ENCODE results near the gene ACSL6.

Gene ACSL6

DNA sequence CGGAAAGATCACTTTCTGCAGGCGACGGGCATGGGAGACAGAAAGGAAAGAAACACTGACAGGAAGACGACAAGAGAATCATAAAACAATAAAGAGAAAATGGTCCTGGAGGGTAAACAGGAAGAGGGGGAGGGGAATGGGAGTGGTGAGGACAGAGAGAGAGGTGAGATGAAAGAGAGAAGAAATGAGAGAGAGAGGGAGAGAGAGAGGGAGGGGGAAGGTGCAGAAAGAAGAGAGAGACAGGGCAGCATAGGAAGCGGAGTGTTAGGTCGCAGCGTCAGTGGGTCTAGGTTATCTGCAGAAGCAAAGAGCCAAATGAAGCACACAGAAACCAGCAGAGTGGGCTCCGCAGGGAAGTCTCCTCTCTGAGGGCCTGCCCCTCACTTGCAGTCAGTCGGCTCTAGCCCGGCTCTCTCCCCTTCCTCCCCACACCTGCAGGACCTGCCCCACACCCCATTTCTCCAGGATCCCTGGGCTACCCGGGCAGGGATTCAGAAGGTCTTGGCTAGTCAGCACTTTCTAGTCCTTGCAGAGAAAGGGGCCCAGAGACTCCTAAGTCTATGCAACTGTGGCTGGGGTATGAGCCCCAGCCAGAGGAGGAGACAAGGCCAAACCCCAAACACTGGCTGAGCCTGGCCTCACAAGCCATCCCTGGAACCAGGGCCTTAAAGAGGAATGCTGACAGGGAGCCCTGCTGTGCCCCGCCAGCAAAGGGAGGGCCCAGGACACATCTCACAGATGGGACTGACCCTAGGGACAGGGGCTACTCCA, 36.3 kb downstream of the ACSL6 start:
- no peak for DNase-seq

DNA sequence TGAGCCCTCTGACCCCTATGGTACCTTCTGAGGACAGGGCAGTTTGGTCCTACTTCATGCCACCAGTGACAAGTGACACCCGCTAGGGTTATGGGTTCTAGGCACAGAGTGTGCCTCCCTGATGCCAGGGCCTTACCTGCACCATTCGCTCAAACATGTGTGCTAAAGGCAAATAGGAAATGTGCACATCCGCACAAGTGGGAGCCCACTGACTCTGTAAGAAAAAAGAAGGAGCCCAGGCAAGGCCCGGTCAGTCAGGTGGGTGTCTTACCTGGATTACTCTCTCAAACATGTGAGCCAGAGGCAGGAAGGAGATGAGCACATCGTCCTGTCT, 36.9 kb downstream of the ACSL6 start:
- no peak for DNase-seq

DNA sequence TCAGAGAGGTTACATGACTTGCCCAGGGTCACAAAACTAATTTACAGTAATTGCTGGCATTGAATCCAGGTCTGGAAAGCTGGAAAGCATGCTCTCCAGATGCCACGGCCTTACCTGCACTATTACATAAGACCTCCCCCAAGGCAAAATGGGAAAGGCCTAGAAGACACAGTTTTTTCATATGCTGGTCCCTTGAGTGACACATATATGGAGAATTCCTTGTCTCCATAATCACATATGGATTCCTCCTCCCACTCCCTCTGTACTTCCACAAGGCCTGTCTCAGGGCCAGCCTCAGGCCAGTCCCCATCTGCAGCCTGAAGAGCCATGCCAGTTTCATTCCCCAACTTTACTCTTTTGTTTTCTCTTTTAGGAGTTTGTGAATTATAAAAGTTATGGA, 37.4 kb downstream of the ACSL6 start:
- DNase-seq: no peak

DNA sequence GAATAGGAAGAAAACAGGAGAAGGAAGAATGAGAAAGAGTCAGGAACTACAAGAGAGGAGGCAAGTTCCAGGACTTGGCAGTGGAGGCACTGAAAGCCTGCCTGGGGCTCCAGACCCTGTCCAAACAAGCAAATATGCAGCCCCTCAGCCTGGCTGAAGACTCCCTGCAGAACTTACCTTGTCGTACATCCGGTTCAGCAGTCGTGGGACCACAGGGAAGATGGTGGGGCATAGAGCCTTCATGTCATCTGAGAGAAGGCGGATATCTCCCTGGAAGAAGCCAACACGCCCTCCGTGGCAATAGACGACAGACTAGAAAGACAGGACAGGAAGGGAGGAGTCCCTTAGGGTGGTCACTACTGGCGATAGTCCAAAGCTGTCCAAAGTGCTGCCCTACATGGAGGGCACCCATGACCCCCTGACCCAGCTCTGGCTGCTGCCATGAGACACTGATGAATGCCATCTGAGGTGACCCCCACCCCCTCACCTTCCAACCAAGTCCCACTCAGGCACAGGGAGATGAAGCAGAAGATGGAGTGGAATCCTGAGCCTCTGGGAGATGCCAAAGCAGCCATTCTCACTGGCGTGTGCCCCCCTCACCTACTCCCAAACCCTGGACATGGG, 38.3 kb downstream of the ACSL6 start:
- no peak for DNase-seq

DNA sequence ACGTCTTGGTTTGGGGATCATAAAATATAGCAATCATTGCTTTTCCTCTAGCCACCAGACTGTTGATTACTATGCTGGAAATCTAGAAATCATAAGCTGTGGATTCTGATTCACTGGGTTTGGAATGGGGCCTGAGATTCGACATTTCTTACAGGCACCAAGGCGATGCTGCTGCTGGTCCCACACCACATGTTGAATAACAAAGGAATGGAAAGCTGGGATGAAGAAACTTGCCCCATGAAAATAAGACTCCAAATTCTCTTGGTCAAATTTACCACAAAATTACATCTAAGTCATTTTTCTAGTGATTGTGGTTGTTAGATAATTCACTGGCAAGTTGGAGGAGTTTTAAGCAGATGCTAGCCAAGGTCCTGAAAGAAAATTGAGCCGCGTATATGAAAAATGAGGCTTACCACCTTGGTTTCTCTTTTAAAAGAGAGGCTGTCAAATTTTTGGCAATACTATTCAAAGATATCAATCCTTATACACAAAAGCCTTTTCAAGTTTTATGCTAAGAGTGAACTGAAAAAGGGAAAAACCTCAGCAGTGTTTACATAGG, 43.0 kb downstream of the ACSL6 start:
- no peak for DNase-seq

DNA sequence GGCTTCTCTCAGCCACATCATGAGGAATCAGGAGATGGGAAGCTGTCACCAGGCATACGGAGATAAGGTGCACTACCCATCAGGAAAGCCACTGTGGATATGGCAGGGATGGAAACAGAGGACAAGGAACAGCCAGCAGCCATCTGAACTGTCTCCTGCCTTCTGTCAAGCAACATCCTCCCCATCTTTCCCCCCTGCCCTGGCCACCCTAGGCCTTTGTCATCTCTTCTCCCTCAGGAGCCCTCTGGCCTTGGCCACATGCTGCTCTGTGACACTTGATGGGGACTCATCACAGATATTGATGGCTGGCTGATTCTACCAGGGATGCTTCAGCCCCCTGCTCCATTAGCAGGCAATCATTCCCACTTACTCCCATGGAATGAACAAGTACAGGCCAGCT, 44.9 kb downstream of the ACSL6 start:
- no peak for DNase-seq

DNA sequence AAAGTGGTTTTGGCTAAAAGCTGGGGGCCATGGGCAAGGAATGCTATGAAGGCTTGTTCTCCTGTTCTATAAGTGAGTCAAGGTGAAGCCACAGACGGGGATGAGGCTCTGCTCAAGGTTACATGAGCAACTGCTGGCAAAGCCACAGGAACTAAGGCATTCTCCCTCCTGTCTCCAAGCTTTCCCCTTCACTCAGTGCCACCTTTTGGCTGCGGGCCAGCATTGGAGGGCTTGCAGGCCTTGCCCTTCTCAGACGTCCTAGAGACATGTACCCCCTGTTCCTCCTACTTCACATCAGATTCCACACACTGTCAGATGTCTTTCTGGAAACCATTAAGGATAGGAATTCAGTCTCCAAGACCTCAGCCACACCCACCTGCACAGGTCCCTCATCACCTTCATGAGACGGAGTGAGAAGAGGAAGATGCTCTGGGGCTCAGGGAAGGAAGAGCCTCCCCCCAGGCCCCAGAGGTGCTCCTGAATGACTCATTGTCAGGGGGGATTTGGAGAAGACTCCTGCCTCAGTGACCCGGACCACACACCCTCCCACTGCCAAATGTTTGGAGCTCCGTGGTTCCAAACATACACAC, 45.5 kb downstream of the ACSL6 start:
- no peak for DNase-seq

DNA sequence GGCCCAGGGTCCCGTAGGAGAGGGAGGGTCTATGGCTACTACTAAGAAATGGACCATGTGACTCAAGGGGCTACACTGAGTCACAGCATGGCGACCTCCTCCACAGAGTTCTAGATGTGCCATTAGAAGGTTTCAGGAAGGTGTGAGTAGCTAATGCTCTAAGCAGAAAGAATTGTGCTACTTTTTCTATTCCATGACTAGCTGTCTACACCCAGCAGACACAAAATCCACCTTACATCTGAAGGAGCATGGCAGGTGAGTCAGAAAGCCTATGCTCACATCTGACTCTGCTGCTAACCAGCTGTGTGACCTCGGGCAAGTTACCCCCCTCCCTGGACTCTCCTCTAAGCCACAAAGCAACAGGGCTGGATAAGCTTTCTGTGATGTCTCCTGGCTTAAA, 51.6 kb downstream of the ACSL6 start:
- DNase-seq: no peak

DNA sequence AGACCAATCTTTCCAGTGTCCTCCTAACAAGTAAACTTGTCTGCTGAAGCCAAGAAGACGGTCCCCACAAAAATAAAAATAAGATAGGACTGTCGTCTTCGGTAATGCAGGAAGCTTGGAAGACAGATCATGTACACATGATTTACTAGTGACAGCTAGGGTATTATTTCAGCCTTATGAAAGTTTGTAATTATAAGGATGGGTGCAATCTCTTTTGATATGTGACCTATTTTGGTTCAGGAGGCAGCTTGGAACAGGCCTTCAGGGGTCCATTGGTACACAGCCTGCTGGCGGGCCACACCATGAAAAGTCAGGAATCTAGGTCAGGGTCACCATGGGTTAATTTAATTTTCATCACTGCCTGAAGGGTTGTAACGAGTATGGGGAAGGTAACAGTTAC, 52.3 kb downstream of the ACSL6 start:
- no peak for DNase-seq

DNA sequence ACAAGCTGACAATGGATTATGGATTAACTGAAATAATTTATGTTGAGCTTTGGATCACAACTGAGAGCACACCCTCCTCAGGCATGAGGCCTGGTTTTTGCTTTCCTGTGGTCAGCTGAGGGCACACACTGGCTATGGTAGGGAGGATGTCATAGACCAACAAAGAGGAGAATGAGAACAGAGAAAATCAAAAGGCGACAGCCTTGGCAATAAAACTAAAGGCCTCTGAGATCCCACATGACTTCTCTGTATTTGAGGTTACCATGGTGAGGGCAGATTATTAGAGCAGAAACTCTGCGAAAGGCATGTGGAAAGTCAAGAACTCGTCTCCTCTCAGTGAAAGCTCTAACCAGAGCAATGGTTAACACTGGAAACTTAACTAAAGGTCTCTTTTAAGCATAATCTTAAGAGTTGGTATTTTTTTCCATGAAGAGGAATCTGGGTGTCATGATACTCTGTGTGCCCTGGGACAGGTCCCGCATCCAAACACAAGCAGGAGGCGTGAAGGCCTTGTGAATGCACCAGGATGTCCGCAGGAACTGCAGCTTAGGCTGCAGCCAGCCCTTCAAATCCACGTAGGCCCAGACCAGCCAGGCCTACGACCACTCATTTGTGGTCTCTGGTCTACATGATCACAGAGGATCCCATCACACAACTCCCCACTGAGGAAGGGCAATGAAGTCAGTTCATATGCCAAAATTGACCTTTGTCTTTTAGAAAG, 53.6 kb downstream of the ACSL6 start:
- DNase-seq: no peak

DNA sequence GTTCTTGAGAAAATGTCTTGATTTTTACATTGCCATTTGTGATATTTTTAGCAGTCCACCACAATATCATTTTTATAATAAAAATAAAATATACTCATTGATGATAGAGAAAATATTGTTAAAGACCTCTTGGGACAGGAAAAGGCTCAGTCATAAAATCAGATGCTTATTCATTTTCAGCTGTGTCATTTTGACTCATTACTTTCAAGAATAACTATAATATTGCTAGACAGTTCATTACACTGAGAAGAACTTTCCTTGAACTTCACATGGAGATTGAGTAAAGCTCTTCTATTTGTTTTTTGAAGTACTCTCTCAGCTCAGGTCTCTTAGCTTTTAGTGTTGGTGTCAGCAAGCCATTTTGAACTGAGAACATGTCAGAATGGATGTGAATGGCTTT, 57.5 kb downstream of the ACSL6 start:
- no peak for DNase-seq

DNA sequence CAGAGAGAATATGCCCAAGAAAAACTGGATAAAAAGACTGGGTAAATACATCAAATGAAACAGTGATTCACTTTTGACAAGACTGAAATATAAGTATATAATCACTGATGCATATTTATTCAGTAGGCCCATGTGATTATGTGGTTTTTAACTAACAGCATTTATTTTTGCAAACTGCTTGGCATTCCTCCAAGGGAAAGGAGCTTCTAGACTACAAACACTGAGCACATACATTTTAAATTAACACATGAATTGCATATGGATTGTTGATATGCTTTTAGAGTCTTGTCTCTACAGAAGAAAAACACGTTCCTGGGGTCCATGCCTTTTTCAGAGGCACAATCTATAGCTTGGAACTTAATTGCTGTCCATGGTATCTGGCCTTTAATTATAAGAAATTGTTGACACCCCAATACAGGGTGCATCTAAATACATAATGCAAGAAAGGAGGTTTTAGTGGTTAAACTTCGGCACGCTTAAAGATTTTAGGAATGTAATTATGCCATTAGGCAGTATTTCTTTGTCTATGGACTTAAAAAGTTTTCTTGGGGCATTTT, 59.1 kb downstream of the ACSL6 start:
- no peak for DNase-seq

DNA sequence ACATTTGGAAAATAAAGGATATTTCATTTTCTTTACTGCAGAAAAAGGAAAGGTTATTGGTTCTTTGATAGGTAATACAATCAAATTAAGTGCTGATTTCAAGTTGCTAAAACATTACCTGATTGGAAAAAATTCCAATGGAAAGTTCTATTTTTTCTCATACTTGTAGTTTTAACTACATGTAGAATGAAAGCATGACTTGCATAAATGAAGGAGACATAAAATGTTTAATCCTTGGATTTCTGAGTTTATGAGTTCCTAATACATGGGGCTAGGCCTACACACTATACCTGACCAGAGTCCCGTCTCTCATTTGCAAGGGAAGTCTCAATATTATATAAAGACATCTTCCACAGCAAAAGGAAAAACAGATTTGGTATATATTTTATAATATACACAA, 60.8 kb downstream of the ACSL6 start:
- no peak for DNase-seq

DNA sequence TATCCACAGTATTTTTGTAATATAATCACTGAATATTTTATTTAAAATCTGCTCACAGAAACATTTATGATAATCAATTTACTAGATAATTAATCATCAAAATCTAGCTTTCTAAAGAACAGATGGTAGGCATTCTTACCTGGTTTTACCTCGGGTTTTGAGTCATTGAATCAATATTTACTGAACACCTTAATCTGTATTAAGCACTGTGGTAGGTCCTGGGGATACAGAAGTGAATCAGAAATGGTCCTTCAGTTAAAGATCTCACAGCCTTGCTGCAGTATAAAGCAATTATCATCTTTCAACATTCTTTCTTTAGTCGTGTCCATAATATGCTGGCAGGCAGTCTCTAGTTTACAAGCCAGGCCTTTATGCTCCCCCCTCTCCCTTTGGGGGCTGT, 64.0 kb downstream of the ACSL6 start:
- no peak for DNase-seq

DNA sequence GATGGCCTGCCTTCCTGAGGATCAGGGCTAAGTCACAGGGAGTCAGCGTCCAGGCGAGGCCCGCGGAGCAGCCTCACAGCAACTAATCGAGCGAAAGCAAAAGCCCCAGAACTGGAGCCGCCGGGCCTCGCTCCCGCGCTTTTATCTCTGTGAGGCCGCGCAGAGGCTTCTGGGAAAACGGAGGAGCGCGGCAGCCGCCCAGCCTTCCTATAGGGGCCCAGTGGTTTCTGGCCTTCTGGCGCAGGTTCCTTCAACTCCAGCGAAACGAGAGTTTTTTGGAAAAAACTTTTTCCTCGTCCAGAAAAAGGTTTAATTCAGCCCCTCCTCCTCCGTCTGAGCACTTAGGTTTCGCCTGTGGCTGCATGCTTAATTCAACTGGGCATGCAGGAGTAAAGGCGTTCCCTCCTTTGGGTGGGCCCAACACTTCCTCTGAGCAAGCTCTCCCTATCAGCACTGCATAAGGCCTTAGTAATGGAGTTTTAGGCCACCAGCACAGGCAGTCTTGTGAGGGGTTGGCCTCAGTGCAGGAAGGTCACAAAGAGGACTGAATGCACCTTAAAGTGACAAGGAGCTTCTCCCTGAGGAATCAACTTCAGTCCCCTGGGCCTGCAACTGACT, 65.8 kb downstream of the ACSL6 start, which contains the start of gene MEIKIN:
Gene MEIKIN (minus strand): TSS at position 113 of the 618 bp plus-strand sequence. CDS start 158 bp downstream, outside the sequence.
- DNase-seq: no peak

DNA sequence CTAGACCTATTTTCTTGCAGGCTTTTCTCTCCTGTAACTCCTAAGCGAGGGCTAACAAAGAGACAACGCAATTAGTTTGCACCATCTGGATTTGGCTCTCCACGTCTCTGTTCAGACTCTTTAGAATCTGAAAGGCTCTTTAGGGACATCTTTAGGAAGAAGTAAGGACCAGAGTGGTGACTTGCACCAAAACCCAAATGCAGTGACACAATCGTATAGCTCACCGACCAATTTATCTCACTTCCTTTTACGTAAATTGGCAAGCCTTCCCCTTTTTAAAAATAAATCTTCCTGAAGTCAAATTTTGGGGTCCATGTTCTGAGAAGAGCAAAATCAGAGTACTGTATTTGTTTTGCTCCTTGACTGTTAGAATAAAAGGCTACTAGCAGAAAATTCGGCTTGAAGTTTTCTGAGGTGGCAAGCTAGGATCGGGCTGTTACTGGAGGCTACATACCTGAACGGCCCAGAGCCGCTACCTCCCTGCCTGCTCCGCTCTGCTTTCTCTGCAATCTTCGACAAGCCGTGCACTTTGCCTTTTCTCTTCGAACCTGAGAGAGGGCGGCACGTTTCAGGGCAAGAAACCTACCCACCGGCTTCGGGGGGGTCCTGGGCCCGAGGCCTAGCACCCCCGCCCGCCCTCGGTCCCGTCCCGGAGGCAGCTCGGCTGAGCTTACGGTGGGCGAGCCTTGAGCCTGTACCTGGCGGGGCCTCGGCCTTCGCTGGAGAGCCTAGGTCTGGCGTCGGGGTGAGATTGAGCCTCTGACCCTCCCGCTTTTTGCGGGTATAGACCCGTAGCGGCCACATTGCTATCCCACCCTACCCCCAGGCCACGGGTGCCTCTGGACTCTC, 66.5 kb downstream of the ACSL6 start:
- DNase-seq: no peak

DNA sequence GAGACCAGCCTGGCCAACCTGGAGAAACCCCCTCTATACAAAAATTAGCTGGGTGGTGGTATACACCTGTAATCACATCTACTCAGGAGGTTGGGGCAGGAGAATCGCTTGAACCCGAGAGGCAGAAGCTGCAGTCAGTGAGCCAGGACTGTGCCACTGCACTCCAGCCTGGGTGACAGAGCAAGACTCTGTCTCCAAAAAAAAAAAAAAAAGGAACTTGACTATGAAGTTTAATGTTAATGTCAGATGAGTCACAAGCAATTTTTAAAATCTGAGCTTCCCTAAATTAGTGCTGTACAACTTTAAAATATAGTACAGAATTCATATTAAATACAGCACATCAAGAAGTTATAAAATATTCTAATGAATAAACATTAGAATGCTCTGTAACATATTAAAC, 67.5 kb downstream of the ACSL6 start:
- no peak for DNase-seq

DNA sequence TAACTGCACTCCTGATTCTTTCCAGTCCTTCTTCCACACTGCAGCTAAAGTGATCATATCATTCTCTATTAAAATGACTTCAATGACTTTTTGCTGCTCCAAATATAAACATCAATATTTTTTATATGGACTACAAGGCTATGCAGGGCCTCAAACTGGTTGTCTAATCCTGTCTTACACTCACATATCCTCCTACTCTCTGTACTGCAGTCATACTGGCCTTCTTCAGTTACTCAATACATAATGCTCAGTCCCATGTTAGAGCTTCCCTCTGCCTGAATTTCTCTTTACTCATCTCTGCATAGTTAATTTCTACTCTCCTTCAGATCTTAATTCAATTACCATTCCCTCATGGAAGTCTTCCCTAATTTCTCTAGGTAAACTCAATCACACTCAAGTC, 69.4 kb downstream of the ACSL6 start:
- no peak for DNase-seq

DNA sequence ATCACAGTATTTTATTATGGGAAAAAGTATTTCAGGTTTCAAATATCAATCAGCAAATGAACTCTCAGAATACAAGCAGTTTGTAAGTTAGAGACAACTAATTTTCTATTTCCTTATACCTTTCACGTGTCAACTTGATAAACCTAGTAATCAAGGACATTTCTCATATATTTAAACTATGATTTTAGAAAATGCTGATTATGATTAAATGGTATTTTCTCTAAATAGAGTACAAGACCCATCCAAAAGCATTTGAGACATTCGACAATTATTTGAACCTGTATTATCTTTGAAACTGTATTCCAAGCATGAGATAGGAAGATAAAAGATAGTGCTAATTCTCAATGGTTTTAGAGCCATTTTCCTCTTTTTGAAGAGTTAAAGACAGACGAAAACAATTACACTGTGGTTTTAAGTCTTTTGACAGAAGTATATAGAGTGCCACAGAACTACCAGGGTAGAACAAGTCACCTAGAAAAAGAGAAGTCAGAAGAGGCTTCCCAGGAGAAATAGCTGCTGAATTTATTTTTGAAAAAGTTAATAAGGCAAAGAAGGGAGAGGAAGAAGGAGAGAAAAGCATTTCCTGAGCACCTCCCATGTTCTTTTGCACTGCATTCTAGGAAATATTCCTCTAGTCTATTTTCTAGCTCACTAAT, 71.6 kb downstream of the ACSL6 start:
- DNase-seq: no peak

DNA sequence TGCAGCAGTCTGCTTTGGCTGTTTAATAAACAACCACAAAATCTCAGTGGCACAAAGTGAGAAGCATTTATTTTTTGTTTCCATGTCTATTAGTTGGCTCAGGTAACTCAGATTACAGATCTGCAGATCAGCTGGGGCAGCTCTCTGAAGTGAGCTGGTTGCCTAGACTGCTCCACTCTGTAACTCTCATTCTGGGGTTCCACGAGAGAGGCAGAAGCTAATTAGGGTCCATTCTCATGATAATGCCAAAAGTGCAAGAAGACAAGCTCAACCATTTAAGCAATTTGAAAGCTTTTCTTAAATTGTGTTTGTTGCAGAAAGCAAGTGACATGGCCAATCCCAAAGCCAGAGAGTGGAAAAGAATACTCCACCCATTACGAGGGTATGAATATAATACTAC, 79.2 kb downstream of the ACSL6 start:
- no peak for DNase-seq

DNA sequence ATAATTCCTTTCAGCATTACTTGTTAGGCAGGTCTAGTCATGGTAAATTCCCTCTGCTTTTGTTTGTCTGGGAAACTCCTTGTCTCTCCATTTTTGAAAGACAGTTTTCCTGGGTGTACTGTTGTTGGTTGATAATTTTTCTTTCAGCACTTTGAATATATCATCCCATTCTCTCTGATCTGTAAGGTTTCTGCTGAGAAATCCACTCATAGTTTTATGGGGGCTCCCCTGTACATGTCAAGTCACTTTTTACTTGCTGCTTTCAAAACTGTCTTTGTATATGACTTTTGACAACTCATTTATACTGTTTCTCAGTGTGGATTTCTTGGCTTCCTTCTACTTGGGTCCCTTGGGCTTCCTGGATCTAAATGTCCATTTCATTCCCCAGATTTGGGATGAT, 82.5 kb downstream of the ACSL6 start:
- DNase-seq: no peak
